HepG2 (cell line): ENCODE results near the gene HILPDA. TPM values are rescaled to one million over a fixed set of nuclear protein-coding genes. Genes with fewer than 3 reads are reported as not detected.

Experiments used
- CHD4 ChIP-seq: fragments of 200-600 bp; sonication (generic); IDR thresholded peaks from 2 replicates; pipeline ENCODE4 v1.7.0; 2017; ENCODE audit warnings: mild to moderate bottlenecking, low read length, borderline replicate concordance
- DNMT3B ChIP-seq: conservative IDR thresholded peaks from 2 replicates; pipeline ENCODE4 v1.6.1; 2016; ENCODE audit warnings: missing biosample characterization, control low read depth
- E2F2 ChIP-seq: sonication (generic); formaldehyde crosslinking; IDR thresholded peaks from 2 replicates; pipeline ENCODE4 v1.4.0; 2020; ENCODE audit warnings: missing genetic modification reagents, borderline replicate concordance
- E2F5 ChIP-seq: sonication (generic); formaldehyde crosslinking; conservative IDR thresholded peaks from 2 replicates; pipeline ENCODE4 v1.4.0; 2020; ENCODE audit warnings: missing genetic modification reagents
- ERF ChIP-seq: IDR thresholded peaks from 2 replicates; pipeline ENCODE4 v1.6.1; 2018; ENCODE audit warnings: missing biosample characterization, missing genetic modification reagents
- FOXC1 ChIP-seq: sonication (generic); formaldehyde crosslinking; IDR thresholded peaks from 2 replicates; pipeline ENCODE4 v1.8.0; 2022; ENCODE audit warnings: mild to moderate bottlenecking, missing genetic modification reagents, borderline replicate concordance
- JUN ChIP-seq: sonication (generic); formaldehyde crosslinking; IDR thresholded peaks from 2 replicates; pipeline ENCODE4 v1.4.0; 2020; ENCODE audit warnings: mild to moderate bottlenecking, missing genetic modification reagents
- MIER3 ChIP-seq: IDR thresholded peaks from 2 replicates; pipeline ENCODE4 v1.6.1; 2016; ENCODE audit warnings: missing compliant biosample characterization, borderline replicate concordance
- PHF21A ChIP-seq: sonication (generic); formaldehyde crosslinking; IDR thresholded peaks from 2 replicates; pipeline ENCODE4 v1.5.0; 2020; ENCODE audit warnings: mild to moderate bottlenecking, missing genetic modification reagents
- RBM22 ChIP-seq: fragments of 200-400 bp; formaldehyde crosslinking; optimal IDR thresholded peaks from 2 replicates; pipeline ENCODE3; 2017; ENCODE audit warnings: mild to moderate bottlenecking, low read length, moderate library complexity
- REPIN1 ChIP-seq: sonication (generic); formaldehyde crosslinking; IDR thresholded peaks from 2 replicates; pipeline ENCODE4 v1.8.0; 2022; ENCODE audit warnings: missing genetic modification reagents, low read depth, mild to moderate bottlenecking, borderline replicate concordance
- SMARCE1 ChIP-seq: fragments of 450-650 bp; IDR thresholded peaks from 2 replicates; pipeline ENCODE4 v1.6.1; 2017; ENCODE audit warnings: borderline replicate concordance
- SOX6 ChIP-seq, 2 experiments: fragments of 450-650 bp in 1 of 2; sonication (generic) in 1 of 2; formaldehyde crosslinking in 1 of 2; IDR thresholded peaks; 2 replicates each; pipeline versions ENCODE4 v1.4.0 to v1.6.1; 2017 to 2020; ENCODE audit warnings: antibody characterized with exemption in 1 of 2, mild to moderate bottlenecking in 1 of 2, missing genetic modification reagents in 1 of 2
- TEF ChIP-seq: sonication (generic); formaldehyde crosslinking; IDR thresholded peaks from 2 replicates; pipeline ENCODE4 v1.5.0; 2020; ENCODE audit warnings: missing genetic modification reagents
- ZMYM2 ChIP-seq: sonication (generic); formaldehyde crosslinking; IDR thresholded peaks from 2 replicates; pipeline ENCODE4 v1.8.0; 2022; ENCODE audit warnings: mild to moderate bottlenecking, missing genetic modification reagents
- ZNF264 ChIP-seq: sonication (generic); formaldehyde crosslinking; IDR thresholded peaks from 2 replicates; pipeline ENCODE4 v1.4.0; 2020; ENCODE audit warnings: missing genetic modification reagents
- ZNF329 ChIP-seq: sonication (generic); formaldehyde crosslinking; IDR thresholded peaks from 2 replicates; pipeline ENCODE4 v1.9.0; 2021; ENCODE audit warnings: low read depth, mild to moderate bottlenecking, missing genetic modification reagents
- ZNF451 ChIP-seq: sonication (generic); formaldehyde crosslinking; IDR thresholded peaks from 2 replicates; pipeline ENCODE4 v1.5.0; 2020; ENCODE audit warnings: mild to moderate bottlenecking, missing genetic modification reagents
- ZNF891 ChIP-seq: sonication (generic); formaldehyde crosslinking; IDR thresholded peaks from 2 replicates; pipeline ENCODE4 v1.5.0; 2020; ENCODE audit warnings: mild to moderate bottlenecking, missing genetic modification reagents
- ZSCAN29 ChIP-seq: sonication (generic); formaldehyde crosslinking; conservative IDR thresholded peaks from 2 replicates; pipeline ENCODE4 v1.4.0; 2020; ENCODE audit warnings: mild to moderate bottlenecking, missing genetic modification reagents
- polyA plus RNA-seq, 8 experiments: library from polyadenylated mRNA; depleted of rRNA in 3 of 8; stranded (reverse) in 7 of 8; unstranded in 1 of 8; fragments of >200 nt; fragmentation: Illumina TruSeq in 4 of 8; extraction: Trizol in 4 of 8; gene quantifications; 2 replicates each; pipeline versions ENCODE4 v1.2.1 to v1.2.3, GENCODE V29; 2011 to 2016; ENCODE audit warnings: low read depth in 4 of 8, missing spikeins in 1 of 8, mixed read lengths in 1 of 8; ENCODE audit not compliant: insufficient read depth in 1 of 8
- total RNA-seq, 5 experiments: library from RNA; depleted of rRNA; stranded (reverse); fragments of >200 nt; fragmentation: Illumina TruSeq; extraction: Trizol; gene quantifications; 2 replicates each; pipeline ENCODE4 v1.2.3, GENCODE V29; 2016; ENCODE audit warnings: low read depth in 1 of 5
- TF ChIP-seq, protein P1 (sequence below), 2 experiments: fragments of 450-650 bp in 1 of 2; sonication (generic) in 1 of 2; formaldehyde crosslinking; IDR thresholded peaks; 2 replicates each; pipeline versions ENCODE4 v1.5.0 to v1.8.0; 2020 to 2022; ENCODE audit warnings: mild to moderate bottlenecking in 1 of 2, missing genetic modification reagents in 1 of 2
- TF ChIP-seq, protein P2 (sequence below): sonication (generic); formaldehyde crosslinking; IDR thresholded peaks from 2 replicates; pipeline ENCODE4 v1.4.0; 2020; ENCODE audit warnings: missing genetic modification reagents
- TF ChIP-seq, protein P3 (sequence below): sonication (generic); formaldehyde crosslinking; IDR thresholded peaks from 2 replicates; pipeline ENCODE4 v1.4.0; 2020; ENCODE audit warnings: low read depth, mild to moderate bottlenecking, missing genetic modification reagents

HILPDA gene
- total and polyA plus RNA-seq, 2 of the 13 experiments (the other 11 are each of a cell fraction or from before 2014, with no cell fraction given) = 11.1 to 44.0 TPM

GRCh38 chr7:128455543-128456254 is at the start of gene HILPDA (continued):
- no peak for TF ChIP-seq DNMT3B (CRISPR knock-in tag)
- peak; percentile 76; the same call in 1 of the 2 replicates for TF ChIP-seq ZNF891 (CRISPR knock-in tag)
- TF ChIP-seq ZSCAN29 (CRISPR knock-in tag) = no peak
- TF ChIP-seq SOX6 (IDR thresholded peaks at IDR 0.05) = no peak
- TF ChIP-seq SOX6 (CRISPR knock-in tag; IDR thresholded peaks at IDR 0.05) = peak; percentile 50
- no peak for TF ChIP-seq REPIN1 (CRISPR knock-in tag)
- TF ChIP-seq, protein P1, sequence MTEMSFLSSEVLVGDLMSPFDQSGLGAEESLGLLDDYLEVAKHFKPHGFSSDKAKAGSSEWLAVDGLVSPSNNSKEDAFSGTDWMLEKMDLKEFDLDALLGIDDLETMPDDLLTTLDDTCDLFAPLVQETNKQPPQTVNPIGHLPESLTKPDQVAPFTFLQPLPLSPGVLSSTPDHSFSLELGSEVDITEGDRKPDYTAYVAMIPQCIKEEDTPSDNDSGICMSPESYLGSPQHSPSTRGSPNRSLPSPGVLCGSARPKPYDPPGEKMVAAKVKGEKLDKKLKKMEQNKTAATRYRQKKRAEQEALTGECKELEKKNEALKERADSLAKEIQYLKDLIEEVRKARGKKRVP (CRISPR knock-in tag; IDR thresholded peaks at IDR 0.05) = 0 out of 4 replicates have a peak, but pooled peaks of 1 of the 2 experiments have one; percentile 17
- peak; percentile 76 for TF ChIP-seq PHF21A (CRISPR knock-in tag)
- peak; percentile 65 for TF ChIP-seq ERF
- peak; percentile 89 for TF ChIP-seq ZNF451 (CRISPR knock-in tag)
- TF ChIP-seq JUN = no peak
- TF ChIP-seq, protein P2, sequence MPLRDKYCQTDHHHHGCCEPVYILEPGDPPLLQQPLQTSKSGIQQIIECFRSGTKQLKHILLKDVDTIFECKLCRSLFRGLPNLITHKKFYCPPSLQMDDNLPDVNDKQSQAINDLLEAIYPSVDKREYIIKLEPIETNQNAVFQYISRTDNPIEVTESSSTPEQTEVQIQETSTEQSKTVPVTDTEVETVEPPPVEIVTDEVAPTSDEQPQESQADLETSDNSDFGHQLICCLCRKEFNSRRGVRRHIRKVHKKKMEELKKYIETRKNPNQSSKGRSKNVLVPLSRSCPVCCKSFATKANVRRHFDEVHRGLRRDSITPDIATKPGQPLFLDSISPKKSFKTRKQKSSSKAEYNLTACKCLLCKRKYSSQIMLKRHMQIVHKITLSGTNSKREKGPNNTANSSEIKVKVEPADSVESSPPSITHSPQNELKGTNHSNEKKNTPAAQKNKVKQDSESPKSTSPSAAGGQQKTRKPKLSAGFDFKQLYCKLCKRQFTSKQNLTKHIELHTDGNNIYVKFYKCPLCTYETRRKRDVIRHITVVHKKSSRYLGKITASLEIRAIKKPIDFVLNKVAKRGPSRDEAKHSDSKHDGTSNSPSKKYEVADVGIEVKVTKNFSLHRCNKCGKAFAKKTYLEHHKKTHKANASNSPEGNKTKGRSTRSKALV (CRISPR knock-in tag) = no peak
- no peak for TF ChIP-seq CHD4
- no peak for TF ChIP-seq FOXC1 (CRISPR knock-in tag)
- no peak for TF ChIP-seq E2F5 (CRISPR knock-in tag)
- TF ChIP-seq, protein P3, sequence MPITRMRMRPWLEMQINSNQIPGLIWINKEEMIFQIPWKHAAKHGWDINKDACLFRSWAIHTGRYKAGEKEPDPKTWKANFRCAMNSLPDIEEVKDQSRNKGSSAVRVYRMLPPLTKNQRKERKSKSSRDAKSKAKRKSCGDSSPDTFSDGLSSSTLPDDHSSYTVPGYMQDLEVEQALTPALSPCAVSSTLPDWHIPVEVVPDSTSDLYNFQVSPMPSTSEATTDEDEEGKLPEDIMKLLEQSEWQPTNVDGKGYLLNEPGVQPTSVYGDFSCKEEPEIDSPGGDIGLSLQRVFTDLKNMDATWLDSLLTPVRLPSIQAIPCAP (CRISPR knock-in tag) = no peak
- TF ChIP-seq ZNF264 = no peak
- TF ChIP-seq RBM22 = no peak
- TF ChIP-seq MIER3 (CRISPR knock-in tag) = no peak
- TF ChIP-seq E2F2 (CRISPR knock-in tag) = no peak
- 0 out of 2 replicates have a peak, but pooled peaks have one; percentile 52 for TF ChIP-seq ZMYM2 (CRISPR knock-in tag)
- TF ChIP-seq TEF (CRISPR knock-in tag) = no peak
- TF ChIP-seq ZNF329 = no peak
- no peak for TF ChIP-seq SMARCE1
